Glutamatergic neuron (in vitro differentiated cells): Measurements from ENCODE around the gene CRTAC1. TPM values are rescaled to one million over a fixed set of nuclear protein-coding genes. Genes with fewer than 3 reads are reported as not detected.

ENCODE experiments used
- DNase-seq: peaks from one replicate; pipeline ENCODE4 v3.0.0; 2022
- H3K27ac Mint-ChIP-seq: one replicate; pipeline ENCODE4 v1.8.0; 2020; ENCODE audit warnings: mild to moderate bottlenecking, mixed read lengths, inconsistent platforms; ENCODE audit not compliant: unreplicated experiment
- H3K27me3 Mint-ChIP-seq: one replicate; pipeline ENCODE4 v1.8.0; 2020; ENCODE audit warnings: mild to moderate bottlenecking, moderate library complexity, mixed read lengths, inconsistent platforms; ENCODE audit not compliant: unreplicated experiment
- H3K36me3 Mint-ChIP-seq: one replicate; pipeline ENCODE4 v1.8.0; 2020; ENCODE audit warnings: mild to moderate bottlenecking, mixed read lengths, inconsistent platforms; ENCODE audit not compliant: unreplicated experiment
- H3K4me1 Mint-ChIP-seq: one replicate; pipeline ENCODE4 v1.8.0; 2020; ENCODE audit warnings: mild to moderate bottlenecking, low read depth, mixed read lengths, inconsistent platforms; ENCODE audit not compliant: unreplicated experiment
- H3K4me3 Mint-ChIP-seq: one replicate; pipeline ENCODE4 v1.8.0; 2020; ENCODE audit warnings: mild to moderate bottlenecking, mixed read lengths, inconsistent platforms; ENCODE audit not compliant: unreplicated experiment
- H3K9me3 Mint-ChIP-seq: one replicate; pipeline ENCODE4 v1.8.0; 2020; ENCODE audit warnings: mild to moderate bottlenecking, moderate library complexity, mixed read lengths, inconsistent platforms; ENCODE audit not compliant: unreplicated experiment
- total RNA-seq: library from RNA; stranded (reverse); fragmentation: NEBNext Ultra II Directional; extraction: Animal tissue kit (Norgen Biotek cat#: 25700); gene quantifications from one replicate; pipeline ENCODE4 v1.2.1, GENCODE V29; 2021; ENCODE audit not compliant: unreplicated experiment
- TF ChIP-seq, protein P1 (sequence below): fragments of 200-600 bp; sonication (generic); IDR thresholded peaks from one replicate; pipeline ENCODE4 v1.5.0; 2021; ENCODE audit not compliant: partially characterized antibody, unreplicated experiment

CRTAC1 gene
- total RNA-seq, 1 donor from 2014 or later = 2.5 TPM

GRCh38 chr10:98023024-98023423 is 7.4 kb downstream of the CRTAC1 start:
- TF ChIP-seq, protein P1, sequence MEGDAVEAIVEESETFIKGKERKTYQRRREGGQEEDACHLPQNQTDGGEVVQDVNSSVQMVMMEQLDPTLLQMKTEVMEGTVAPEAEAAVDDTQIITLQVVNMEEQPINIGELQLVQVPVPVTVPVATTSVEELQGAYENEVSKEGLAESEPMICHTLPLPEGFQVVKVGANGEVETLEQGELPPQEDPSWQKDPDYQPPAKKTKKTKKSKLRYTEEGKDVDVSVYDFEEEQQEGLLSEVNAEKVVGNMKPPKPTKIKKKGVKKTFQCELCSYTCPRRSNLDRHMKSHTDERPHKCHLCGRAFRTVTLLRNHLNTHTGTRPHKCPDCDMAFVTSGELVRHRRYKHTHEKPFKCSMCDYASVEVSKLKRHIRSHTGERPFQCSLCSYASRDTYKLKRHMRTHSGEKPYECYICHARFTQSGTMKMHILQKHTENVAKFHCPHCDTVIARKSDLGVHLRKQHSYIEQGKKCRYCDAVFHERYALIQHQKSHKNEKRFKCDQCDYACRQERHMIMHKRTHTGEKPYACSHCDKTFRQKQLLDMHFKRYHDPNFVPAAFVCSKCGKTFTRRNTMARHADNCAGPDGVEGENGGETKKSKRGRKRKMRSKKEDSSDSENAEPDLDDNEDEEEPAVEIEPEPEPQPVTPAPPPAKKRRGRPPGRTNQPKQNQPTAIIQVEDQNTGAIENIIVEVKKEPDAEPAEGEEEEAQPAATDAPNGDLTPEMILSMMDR = no peak
- H3K36me3 Mint-ChIP-seq = peaks cover 4% of the 10 kb centered on the region
- H3K27ac Mint-ChIP-seq = no peak overlapping the region
- DNase-seq = no peak
- peaks cover 8% of the 10 kb centered on the region for H3K4me1 Mint-ChIP-seq
- no peak overlapping the region for H3K4me3 Mint-ChIP-seq
- peaks cover 2% of the 10 kb centered on the region for H3K27me3 Mint-ChIP-seq
- no peaks in the 10 kb centered on the region for H3K9me3 Mint-ChIP-seq

GRCh38 chr10:98020784-98021183 is 9.6 kb downstream of the CRTAC1 start:
- Mint-ChIP-seq H3K9me3 (no peaks in the 10 kb centered on the region), H3K36me3 (peaks cover 4% of the 10 kb centered on the region), H3K4me1 (peaks cover 9% of the 10 kb centered on the region), H3K27ac (no peak overlapping the region), H3K4me3 (no peak overlapping the region), H3K27me3 (no peaks in the 10 kb centered on the region)
- DNase-seq = no peak
- TF ChIP-seq, protein P1 = no peak

GRCh38 chr10:98020254-98020653 is 10.2 kb downstream of the CRTAC1 start:
- H3K27me3 Mint-ChIP-seq = no peaks in the 10 kb centered on the region
- TF ChIP-seq, protein P1 = no peak
- DNase-seq = no peak
- H3K36me3 Mint-ChIP-seq = peaks cover 4% of the 10 kb centered on the region
- H3K9me3 Mint-ChIP-seq = no peaks in the 10 kb centered on the region
- no peak overlapping the region for H3K27ac Mint-ChIP-seq
- peaks cover 5% of the 10 kb centered on the region for H3K4me1 Mint-ChIP-seq
- H3K4me3 Mint-ChIP-seq = no peak overlapping the region

DNA sequence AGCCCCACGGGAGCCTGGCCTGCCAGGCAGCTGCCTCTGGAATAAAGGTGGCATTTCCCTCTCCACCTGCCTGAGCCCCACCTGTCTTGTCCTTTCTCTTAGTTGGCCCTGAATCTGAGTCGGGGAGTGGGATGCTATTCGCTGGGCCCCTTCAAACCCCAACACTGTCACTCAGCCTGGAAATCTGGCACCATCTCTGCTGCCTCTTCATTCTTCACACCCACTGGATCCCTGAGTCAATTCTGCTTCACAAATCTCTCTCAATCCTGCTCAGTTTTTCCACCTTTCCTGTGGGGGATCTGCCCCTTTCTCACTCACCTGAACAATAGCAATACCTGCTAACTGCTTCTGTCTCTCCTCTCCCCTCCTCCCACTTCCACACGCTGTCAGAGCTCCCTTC is 10.6 kb downstream of the CRTAC1 start:
- Mint-ChIP-seq H3K27ac (no peak overlapping the region), H3K36me3 (no peaks in the 10 kb centered on the region), H3K4me3 (no peak overlapping the region), H3K9me3 (no peaks in the 10 kb centered on the region), H3K4me1 (peaks cover 5% of the 10 kb centered on the region), H3K27me3 (no peaks in the 10 kb centered on the region)
- DNase-seq = no peak
- TF ChIP-seq, protein P1 = no peak

- DNase-seq = no peak
- TF ChIP-seq, protein P1 = no peak
- H3K36me3 Mint-ChIP-seq = no peaks in the 10 kb centered on the region
- H3K9me3 Mint-ChIP-seq = no peaks in the 10 kb centered on the region
- H3K4me1 Mint-ChIP-seq = peaks cover 5% of the 10 kb centered on the region
- peaks cover 2% of the 10 kb centered on the region for H3K27me3 Mint-ChIP-seq
- no peak overlapping the region for H3K27ac Mint-ChIP-seq
- H3K4me3 Mint-ChIP-seq = no peak overlapping the region
Measured at GRCh38 chr10:98016772-98017475, 13.5 kb downstream of the CRTAC1 start.
